Neutrophil (primary cell): Measurements from ENCODE around the gene INHBC.

Experiments used
- H3K27ac ChIP-seq: fragments of 200-600 bp; sonication (generic); 2 replicates; pipeline ENCODE4 v1.5.1; 2016; ENCODE audit warnings: mild to moderate bottlenecking, moderate library complexity
- H3K27me3 ChIP-seq: fragments of 200-600 bp; sonication (generic); 2 replicates; pipeline ENCODE4 v1.6.0; 2016; ENCODE audit warnings: mild to moderate bottlenecking
- H3K36me3 ChIP-seq: fragments of 200-600 bp; sonication (generic); 2 replicates; pipeline ENCODE4 v1.5.1; 2017
- H3K4me1 ChIP-seq, 2 experiments: fragments of 200-600 bp in 1 of 2; sonication (generic) in 1 of 2; 1 replicate in 1 of 2; 2 replicates in 1 of 2; pipeline versions ENCODE4 v1.5.1 to v1.6.1; 2013 to 2016; ENCODE audit warnings: low read depth in 1 of 2, low read length in 1 of 2, mild to moderate bottlenecking in 1 of 2, moderate library complexity in 1 of 2; ENCODE audit not compliant: control insufficient read depth in 1 of 2, insufficient read depth in 1 of 2
- H3K4me3 ChIP-seq, 2 experiments: fragments of 200-600 bp in 1 of 2; sonication (generic) in 1 of 2; 1 replicate in 1 of 2; 2 replicates in 1 of 2; pipeline ENCODE4 v1.5.1; 2013 to 2016; ENCODE audit warnings: low read depth in 1 of 2, low read length in 1 of 2, mild to moderate bottlenecking in 1 of 2, moderate library complexity in 1 of 2
- H3K9me3 ChIP-seq: fragments of 200-600 bp; sonication (generic); 2 replicates; pipeline ENCODE4 v1.5.1; 2016
- TF ChIP-seq, protein P1 (sequence below): fragments of 200-600 bp; sonication (generic); IDR thresholded peaks from 2 replicates; pipeline ENCODE4 v1.5.1; 2016; ENCODE audit warnings: antibody characterized with exemption

The INHBC gene

DNA sequence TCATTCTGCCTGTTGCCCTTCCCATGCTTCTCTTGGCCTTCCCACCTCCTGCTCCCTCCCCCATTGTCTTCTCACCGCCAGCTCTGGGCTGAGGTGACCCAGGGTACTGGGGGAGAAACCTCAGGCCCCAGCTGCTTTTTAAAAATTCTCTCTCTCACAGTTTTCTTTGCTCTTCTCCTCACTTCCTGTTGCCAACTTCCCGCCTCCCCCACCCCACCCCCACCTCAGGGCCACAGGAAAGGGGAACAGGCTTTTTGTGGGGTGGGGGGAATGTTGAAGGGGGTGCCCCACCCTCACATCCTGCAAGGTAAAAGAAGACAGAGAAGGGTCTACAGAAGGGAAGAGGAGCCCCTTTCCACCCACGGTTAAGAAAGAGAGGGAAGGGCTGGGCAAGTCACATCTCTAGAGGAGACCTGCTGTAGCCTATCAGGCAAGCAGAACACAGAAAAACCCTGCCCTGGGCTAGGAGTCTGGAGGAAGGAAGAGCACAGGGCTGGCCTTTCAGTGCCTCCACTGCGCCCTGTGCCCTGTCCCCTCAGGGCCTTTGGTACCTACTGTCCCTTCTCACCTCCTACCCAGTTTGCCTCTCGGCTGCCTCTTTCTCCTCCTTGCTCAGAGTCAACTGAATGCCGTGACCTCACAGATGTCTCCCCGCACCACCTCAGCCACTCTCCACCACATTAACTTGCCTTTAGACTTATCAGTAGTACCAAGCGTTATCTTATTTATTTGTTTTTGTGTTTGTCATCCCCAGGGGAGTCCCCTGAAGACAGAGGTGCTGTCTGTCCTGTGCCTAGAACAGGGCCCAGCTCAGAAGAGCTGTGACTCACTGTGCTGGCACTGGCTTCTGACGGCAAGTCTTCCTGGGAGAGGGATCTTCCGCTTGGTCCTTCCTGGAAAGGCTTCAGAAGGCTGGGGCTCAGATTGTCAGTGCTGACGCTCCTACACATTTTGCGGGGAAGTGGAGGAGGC, 43.4 kb downstream of the INHBC start:
- Histone ChIP-seq H3K36me3 (peaks cover 38% of the 10 kb centered on the region), H3K27ac (peak overlapping the region; percentile 99), H3K4me1 (peaks cover 69 to 81% of the 10 kb centered on the region in 2 experiments), H3K9me3 (no peaks in the 10 kb centered on the region), H3K4me3 (peak overlapping the region; percentile 97 to 100), H3K27me3 (no peaks in the 10 kb centered on the region)
- TF ChIP-seq, protein P1, sequence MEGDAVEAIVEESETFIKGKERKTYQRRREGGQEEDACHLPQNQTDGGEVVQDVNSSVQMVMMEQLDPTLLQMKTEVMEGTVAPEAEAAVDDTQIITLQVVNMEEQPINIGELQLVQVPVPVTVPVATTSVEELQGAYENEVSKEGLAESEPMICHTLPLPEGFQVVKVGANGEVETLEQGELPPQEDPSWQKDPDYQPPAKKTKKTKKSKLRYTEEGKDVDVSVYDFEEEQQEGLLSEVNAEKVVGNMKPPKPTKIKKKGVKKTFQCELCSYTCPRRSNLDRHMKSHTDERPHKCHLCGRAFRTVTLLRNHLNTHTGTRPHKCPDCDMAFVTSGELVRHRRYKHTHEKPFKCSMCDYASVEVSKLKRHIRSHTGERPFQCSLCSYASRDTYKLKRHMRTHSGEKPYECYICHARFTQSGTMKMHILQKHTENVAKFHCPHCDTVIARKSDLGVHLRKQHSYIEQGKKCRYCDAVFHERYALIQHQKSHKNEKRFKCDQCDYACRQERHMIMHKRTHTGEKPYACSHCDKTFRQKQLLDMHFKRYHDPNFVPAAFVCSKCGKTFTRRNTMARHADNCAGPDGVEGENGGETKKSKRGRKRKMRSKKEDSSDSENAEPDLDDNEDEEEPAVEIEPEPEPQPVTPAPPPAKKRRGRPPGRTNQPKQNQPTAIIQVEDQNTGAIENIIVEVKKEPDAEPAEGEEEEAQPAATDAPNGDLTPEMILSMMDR = peak; percentile 26

DNA sequence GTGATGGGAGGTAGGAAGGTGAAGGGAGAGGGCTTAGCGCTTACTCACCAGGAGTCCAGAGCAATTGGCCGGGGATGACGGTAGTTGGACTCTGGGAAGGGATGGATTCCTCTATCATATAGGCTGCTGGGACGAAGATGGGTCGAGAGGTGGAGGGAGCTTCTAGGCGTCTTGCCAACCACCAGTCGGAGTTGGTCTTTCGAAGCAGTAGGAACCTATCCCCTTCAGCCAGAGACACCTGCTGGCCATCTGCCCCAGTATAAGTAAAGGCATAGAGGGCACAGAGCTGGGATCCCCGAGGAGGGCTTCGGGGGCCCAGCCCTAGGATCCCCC, 44.4 kb downstream of the INHBC start:
- no peaks in the 10 kb centered on the region for H3K27me3 ChIP-seq
- no peaks in the 10 kb centered on the region for H3K9me3 ChIP-seq
- H3K4me3 ChIP-seq = peak overlapping the region; percentile 97 to 100
- peak overlapping the region; percentile 99 for H3K27ac ChIP-seq
- H3K4me1 ChIP-seq = peaks cover 59 to 71% of the 10 kb centered on the region in 2 experiments
- TF ChIP-seq, protein P1 = no peak
- peaks cover 28% of the 10 kb centered on the region for H3K36me3 ChIP-seq

DNA sequence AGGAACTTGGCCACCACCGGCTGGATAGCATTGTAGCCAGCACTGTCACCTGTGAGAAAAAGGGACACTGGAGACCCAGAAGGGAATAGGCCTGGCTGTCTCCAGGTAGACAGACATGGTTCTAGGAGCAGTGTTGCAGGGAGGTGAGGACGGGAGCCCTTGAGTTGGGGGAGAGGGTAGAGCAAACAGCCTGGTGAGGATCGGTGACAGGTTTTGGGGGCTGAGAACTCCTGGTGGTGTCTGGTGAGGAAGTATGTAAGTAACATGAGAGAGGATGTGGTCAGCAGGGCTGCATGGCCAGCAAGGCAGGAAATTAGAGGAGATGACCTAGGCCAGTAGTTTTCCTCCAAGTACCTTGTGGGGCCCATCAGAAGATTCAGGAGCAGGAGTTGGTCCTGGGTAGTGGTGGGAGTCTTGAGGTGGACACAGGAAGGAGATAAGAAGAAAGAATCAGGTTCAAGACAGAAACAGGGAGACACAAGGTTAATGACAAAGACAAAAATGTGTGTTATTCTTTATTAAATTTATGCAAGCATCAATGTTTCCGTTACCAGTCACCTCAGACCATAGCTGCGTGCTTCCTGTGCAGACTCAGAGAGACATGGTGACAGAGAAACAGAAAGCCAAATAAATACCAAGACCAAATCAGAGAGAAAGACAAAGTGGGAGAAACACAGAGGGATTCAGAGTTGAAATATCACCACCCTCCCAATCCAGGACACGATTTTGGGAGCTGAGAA, 45.0 kb downstream of the INHBC start, which contains the start of gene ARHGAP9:
Gene ARHGAP9 (minus strand): TSS at position 491 of the 740 bp plus-strand sequence. CDS start 460 bp downstream, at position 31.
- Histone ChIP-seq H3K4me3 (peak within 1 kb of the TSS; percentile 97 to 100), H3K27ac (peak within 1 kb of the TSS; percentile 99), H3K9me3 (no peaks in the 10 kb centered on the region), H3K36me3 (peaks cover 22% of the 10 kb centered on the region), H3K27me3 (no peaks in the 10 kb centered on the region), H3K4me1 (peaks cover 54 to 65% of the 10 kb centered on the region in 2 experiments)
- TF ChIP-seq, protein P1 = no peak

DNA sequence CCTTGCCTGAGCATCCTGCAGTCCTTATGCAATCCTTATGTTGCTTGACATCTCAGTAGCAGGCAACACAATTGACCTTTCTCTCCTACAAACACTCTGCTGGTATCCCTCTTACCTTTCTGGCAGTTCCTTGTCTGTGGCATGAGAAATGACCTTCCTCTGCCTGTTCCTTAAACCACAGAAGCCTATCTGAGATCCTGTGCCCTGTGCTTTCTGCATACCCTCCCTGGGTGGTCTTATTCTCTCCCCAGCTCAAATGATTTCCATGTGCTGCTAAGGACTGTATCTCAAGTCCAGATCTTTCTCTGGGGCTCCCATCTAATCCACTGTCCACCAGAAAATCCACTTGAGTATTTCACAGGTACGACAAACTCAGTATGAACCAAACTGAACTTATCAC, 47.1 kb downstream of the INHBC start:
- peaks cover under 1% of the 10 kb centered on the region for H3K36me3 ChIP-seq
- TF ChIP-seq, protein P1 = no peak
- H3K4me1 ChIP-seq = peaks cover 40 to 48% of the 10 kb centered on the region in 2 experiments
- H3K27me3 ChIP-seq = no peaks in the 10 kb centered on the region
- H3K27ac ChIP-seq = peak overlapping the region; percentile 99
- H3K9me3 ChIP-seq = no peaks in the 10 kb centered on the region
- no peak overlapping the region for H3K4me3 ChIP-seq

DNA sequence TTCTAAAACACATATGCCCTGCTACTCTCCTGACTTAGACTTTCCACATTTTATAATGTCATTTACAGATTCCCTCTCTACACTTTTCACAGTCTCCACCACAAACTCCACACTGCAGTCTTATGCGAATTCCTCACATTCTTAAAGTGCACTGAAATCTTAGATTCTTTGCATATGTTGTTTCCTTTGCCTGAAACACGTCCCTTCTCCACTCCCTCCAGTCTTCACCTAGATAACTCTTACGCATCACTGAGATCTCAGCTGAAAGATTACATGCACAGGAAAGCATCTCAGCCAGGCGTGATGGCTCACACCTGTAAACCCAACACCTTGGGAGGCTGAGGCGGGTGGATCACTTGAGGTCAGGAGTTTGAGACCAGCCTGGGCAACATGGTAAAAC, 48.9 kb downstream of the INHBC start:
- Histone ChIP-seq H3K36me3 (no peaks in the 10 kb centered on the region), H3K4me1 (peaks cover 46 to 47% of the 10 kb centered on the region in 2 experiments), H3K27me3 (no peaks in the 10 kb centered on the region), H3K4me3 (no peak overlapping the region), H3K9me3 (no peaks in the 10 kb centered on the region), H3K27ac (no peak overlapping the region)
- TF ChIP-seq, protein P1 = no peak
